ENCODE measurements around the gene ADAMTSL4.

GRCh38 chr1:150601540-150601939, 52.3 kb downstream of the ADAMTSL4 start:
- TF ChIP-seq POLR2A (IDR thresholded peaks at IDR 0.05) (no peak), CTCF (IDR thresholded peaks at IDR 0.05) (no peak)
